Suppressor macrophage (primary cell): Measurements from ENCODE around the gene LRFN3.
"Not testable (repeated sequence)": the region's sequence is repeated elsewhere in the genome, so short reads cannot be mapped to it uniquely, and the experiment has no call there.

Experiments
- DNase-seq, 4 experiments: peaks; one replicate each; pipeline ENCODE4 v3.0.0-alpha.2; 2020 to 2022

The LRFN3 gene

DNA sequence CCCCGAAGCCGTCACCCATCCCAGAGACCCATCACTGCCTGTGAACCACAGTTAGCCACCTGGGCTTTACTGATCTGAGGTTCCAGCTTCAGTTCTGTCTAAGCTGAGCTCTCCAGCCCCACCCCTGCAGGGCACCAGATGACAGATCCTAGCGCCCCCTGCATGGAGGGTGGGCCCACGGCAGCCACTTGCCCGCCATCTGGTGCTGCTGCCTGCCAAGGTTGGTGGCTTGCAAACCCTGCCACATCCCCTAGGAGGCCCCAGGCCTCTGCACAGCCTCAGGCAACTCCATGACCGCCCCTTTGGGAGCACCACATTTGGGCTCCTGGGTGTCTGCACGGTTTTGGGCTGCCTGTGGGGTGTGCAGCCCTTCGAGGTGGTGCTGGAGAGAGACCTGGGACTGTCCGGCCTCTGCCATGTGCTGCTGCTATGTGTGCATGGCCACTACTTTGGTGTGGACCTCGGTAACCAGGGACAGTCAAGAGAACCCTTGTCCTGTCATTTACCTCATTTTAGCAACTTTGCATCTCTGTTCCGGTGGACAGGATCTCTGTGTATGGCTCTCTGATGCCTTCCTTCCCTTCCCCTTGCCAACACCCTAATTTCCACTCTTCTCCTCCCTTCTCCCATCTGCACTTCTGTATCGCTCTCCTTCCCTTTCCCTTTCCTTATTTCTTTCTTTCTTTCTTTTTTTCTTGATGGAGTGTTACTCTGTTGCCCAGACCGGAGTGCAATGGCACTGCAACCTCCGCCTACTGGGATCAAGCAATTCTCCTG is 41.5 kb downstream of the LRFN3 start:
- peak in 3 of 4 experiments; percentile 22 to 41 (median 25) for DNase-seq

DNA sequence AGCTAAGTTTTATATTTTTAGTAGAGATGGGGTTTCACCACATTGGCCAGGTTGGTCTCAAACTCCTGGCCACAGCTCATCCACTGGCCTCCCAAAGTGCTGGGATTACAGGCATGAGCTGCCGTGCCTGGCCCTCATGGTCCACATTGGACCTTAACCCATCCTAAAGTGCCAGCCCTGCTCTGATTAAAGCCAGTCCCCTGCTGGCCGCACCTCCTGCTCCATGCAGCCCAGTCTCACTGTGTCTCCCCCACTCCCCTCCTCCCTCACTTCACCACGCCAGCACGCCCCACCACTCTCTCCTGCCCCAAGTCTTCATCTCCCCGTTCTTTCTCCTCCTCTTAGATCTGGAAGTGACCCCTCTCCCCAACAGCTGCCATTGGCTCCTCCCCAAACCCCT is 42.1 kb downstream of the LRFN3 start:
- no peak for DNase-seq

DNA sequence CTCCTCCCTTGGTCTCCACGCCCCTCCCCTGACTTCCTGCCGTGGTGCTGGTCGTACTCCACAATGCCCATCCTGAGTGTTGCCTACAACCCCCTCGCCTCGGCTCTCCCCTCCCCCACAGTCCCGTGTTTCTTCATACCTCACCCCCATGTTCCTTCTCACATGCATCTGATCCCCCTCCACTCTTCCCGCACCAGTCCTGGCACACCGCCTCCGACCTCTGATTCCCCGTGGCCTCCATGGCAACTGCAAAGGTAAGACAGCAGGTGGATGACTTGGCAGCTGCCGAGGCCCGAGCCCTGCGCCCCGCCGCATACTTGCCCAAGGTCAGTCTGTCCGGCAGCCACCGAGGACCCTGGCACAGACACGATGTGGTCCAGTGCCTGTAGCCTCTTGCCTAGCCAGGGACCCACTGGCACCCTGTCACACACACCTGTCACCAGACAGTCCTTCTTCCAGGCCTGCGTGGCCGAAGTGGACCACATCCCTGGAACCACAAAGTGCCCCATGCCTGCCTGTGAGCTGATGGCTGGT is 42.7 kb downstream of the LRFN3 start:
- DNase-seq: no peak

DNA sequence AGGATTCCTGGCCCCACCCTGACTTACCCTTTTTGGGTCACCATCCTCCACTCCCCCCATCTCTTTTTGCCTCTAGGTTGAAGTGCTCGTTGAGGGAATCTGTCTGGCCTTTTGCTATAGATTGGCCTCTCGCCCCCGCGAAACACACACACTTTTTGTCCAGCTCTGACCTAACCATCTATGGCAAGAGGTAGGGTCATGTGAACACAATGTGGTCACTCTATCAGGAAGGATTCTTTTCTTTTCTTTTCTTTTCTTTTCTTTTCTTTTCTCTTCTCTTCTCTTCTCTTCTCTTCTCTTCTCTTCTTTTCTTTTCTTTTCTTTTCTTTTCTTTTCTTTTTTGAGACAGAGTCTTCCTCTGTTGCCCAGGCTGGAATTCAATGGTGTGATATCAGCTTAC is 44.8 kb downstream of the LRFN3 start:
- DNase-seq: not testable (repeated sequence)

DNA sequence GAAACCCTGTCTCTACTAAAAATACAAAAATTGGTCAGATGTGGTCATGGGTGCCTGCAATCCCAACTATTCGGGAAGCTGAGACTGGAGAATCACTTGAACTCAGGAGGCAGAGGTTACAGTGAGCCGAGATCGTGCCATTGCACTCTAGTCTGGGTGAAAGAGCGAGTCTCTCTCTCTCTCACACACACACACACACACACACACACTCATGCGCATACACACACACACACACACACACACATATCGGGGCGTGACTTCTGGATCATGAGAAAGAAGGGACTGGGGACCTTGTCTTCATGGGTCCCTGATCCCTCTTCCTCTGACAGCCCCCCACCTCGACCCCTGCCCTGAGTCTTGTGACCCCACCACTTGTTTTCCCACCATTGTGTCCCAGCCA is 47.0 kb downstream of the LRFN3 start:
- no peak for DNase-seq

DNA sequence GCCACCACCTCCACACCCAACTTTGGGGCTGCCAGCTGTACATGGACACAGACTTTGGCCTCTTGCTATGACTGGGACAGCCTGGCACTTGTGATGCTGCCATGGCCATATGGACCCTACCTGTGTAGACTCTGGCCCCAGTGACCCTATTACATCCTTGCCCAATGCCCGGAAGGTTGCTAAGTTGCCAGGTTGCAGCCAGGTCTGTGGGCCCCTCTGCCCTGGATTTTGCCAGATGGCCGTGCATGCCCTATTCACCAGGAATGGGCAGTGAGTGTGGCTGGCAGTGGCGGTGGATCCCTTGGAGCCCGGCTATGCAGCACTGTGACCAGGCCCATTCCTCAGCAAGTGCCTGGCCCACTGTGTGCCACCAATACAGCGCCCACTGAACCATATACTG is 49.9 kb downstream of the LRFN3 start:
- DNase-seq: no peak

DNA sequence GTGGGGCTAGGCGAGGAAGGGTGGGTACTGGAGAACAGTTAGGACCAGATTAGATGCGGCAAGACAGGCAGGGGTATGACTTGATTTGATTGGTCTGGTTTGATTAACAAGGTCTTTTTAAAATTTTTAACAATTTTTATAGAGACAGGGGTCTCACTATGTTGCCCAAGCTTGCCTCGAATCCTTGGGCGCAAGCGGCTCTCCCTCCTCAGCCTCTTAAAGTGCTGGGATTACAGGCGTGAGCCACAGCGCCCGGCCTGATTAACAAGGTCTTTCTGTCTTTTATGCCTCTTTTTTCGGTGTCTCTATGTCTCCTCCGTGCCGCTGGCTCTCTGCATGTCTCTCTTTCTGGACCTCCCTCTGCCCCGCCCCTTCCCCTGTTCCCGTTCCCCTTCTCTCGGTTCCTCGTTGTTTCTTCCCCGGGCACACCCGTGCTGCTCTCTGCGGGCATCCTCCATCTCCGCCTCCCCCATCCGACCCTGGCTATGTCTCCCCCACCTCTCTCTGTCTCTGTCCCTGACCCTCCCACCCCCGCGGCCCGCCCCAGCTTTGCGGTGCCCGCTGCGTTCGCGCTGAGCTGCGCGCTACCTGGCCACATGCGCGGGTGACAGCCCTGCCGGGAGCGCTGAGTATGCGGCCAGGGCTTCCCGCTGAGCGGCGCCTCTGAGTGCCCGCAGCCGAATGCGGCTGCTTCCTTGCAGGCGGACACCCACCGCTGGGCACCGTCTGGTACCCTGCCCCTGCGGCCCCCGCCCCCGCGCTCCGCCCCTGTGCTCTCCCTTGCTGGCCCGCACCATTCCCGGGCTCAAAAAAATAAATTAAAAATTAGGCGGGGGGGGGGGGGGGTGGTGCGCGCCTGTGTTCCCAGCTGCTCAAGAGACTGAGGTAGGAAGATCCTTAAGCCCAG is 50.7 kb downstream of the LRFN3 start:
- peak; percentile 56 to 79 (median 69) for DNase-seq

DNA sequence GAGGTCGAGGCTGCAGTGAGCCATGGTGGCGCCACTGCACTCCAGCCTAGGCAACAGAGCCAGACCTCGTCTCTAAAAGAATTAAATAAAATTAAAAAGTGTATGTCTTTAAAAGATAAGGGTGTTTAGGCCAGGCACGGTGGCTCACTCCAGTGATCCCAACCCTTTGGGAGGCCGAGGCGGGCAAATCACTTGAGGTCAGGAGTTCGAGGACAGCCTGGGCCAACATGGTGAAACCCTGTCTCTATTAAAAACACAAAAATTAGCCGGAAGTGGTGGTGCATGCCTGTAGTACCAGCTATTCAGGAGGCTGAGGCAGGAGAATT is 51.4 kb downstream of the LRFN3 start:
- DNase-seq: no peak

DNA sequence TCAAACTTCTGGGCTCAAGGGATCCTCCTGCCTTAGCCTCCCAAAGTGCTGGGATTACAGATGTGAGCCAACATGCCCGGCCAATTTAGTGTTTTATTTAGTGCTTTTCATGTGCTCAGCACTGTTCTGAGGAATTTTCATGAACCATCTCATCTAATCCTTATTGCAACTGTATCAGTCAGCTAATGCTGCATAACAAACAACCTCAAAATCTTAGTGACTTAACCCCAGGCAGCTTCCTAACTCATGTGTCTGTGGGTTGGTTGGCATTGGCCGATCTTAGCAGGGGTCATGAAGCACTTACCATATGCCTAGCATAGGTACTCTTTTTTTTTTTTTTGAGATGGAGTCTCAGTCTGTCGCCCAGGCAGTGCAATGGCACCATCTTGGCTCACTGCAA is 52.6 kb downstream of the LRFN3 start:
- no peak for DNase-seq

DNA sequence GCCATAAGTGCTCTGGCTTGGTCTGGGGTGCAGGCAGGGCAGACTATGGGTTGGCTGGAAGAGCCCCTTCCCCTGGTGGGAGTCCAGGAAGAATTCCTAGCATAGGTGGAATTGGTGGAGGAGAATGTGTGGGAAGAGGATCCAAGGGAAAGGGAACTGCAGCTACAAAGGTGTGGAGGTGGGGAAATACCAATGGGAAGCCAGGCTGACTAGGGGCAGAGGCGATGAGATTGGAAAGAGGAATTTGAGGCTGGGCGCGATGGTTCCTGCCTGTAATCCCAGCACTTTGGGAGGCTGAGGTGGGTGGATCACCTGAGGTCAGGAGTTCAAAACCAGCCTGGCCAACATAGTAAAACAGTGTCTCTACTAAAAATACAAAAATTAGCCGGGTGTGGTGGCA is 54.0 kb downstream of the LRFN3 start:
- no peak for DNase-seq

DNA sequence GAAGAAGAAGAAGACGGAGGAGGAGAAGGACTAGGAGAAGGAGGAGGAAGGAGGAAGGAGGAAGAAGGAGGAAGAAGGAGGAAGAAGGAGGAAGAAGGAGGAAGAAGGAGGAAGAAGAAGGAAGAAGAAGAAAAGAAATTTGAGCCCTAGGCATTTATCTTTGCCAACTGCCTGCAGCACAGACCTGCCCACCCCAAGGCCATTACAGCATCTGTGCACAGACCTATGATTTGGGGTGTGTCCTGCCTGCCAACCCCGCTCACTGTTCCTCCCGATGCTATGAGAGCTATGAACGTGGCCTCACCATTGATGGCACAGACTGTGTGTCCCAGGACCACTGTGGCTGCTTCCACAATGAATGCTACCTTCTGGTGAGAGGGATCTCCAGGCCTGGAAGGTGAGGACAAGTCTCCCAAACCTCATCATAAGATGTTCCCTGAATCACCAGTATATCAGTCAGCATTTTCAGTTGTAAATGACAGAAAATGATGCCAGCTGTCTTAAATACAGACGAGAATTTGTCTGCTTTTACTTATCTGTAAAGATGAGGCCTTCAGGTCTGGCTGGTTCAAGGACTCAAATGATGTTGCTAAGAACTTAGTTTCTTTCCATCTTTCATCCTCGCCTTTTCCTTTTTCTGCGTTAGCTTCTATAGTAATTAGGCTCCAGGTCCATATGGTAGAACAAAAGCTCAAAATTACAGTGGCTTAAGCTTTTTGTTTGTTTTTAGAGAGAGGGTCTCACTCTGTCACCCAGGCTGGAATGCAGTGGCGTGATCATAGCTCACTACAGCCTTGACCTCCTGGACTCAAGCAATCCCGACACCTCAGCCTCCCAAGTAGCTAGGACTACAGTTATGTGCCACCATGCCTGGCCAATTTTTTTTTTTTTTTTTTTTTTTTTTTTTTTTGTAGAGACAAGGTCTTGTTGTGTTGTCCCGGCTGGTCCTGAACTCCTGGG is 54.9 kb downstream of the LRFN3 start:
- no peak for DNase-seq

DNA sequence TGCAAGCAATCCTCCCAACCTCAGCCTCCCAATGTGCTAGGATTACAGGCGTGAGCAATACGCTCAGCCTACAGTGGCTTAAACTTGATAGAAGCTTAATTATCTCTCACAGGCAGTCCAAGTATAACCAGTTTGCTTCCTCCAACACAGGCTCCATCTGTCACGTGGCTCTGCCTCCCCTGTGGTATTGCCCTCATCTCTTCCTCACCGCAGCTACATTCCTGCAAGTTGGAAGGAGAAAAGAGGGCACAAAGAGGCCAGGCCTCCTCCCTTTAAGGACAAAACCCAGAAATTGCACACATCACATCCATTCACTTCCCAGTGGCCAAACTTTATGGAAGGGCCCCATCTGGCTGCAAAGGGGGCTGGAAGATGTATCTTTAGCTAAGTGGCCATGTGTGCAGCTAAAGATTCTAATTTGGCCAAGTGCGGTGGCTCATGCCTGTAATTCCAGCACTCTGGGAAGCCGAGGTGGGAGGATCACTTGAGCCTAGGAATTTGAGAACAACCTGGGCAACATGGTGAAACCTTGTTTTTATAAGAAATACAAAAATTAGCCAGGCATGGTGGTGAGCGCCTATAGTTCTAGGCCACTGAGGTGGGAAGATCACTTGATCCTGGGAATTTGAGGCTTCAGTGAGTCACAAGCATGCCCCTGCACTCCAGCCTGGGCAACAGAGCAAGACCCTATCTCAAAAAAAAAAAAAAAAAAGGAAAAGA is 55.7 kb downstream of the LRFN3 start:
- no peak for DNase-seq

DNA sequence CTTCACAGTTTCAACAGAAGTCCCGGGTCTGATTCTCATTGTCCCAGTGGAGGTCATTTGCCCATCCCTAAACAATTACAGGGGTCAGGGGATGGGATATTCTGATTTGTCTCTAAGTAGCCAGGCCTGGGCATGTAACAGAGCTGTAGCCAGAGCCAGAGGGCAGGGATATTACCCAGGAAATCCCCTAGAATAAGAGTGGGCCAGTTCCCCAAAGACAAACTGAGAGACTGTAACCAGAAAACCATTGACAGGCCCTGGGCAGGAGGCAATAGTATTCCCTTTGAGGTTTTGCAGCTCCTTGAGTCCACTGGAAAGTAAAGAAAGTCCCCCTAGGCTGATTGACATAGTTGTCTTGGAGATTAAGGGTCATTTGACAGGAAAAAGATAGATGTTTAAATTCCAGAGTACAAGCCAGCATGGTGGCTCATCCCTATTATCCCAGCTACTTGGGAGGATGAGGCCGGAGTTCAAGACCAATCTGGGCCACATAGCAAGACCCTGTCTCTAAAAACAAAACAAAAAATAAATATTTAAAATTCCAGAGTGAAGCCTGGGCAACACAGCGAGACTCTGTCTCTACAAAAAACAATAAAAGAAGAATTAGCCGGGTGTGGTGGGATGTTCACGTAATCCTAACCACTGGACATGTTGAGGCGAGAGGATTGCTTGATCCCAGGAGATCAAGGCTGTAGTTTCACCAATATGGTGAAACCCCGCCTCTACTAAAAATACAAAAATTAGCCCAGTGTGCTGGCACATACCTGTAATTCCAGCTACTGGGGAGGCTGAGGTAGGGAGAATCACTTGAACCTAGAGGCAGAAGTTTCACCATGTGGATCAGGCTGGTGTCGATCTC is 57.0 kb downstream of the LRFN3 start:
- peak in 3 of 4 experiments; percentile 17 to 22 (median 20) for DNase-seq

DNA sequence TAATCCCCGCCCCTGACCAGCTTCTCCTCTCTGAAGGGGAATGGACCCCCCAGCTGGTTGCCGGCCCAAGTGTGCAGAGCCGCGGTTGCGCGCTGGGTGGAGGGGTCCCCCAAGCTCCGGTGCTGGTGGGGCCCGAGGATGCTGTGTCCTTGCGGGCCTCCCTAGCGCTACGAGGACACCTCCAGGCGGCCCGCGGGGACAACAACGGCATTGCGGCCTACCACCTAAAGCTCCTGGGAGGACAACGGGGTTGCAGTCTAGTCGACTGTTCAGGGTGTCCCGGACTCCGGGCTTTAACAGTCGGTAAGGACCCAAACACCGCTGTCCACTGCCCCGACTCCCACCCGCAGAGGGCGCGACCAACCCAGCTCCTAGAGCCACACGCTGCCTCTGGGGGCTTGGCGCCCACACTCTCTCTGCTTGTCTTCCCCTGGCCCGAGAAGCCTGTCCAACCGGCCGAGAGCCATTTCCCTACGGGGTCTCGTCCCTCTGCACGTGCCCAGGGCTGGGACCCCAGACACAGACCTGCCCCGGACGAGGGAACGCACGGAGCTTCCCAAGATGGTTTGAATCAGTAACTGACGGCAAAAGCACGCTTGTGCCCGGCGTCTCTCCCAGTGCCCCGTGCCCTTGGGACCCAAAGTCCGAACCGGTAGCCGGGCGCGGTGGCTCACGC is 57.9 kb downstream of the LRFN3 start:
- peak in 2 of 4 experiments; percentile 11 to 36 for DNase-seq
